ENCODE results near the gene MANSC1.

Gene MANSC1

GRCh38 chr12:12349711-12350665 lies at the start of gene MANSC1:
TSS of gene MANSC1 (minus strand) at chr12:12350242. CDS start at chr12:12343314, 6,928 bp downstream.
- FAIRE-seq: peak; percentile 95
- peak; percentile 78 for DNase-seq (ENCODE audit: low spot score)

- DNase-seq (ENCODE audit: low spot score): no peak
- FAIRE-seq: peak; percentile 17
These were observed 49.1 kb upstream of the MANSC1 start for GRCh38 chr12:12399161-12399560.

GRCh38 chr12:12398026-12398859 lies 48.2 kb upstream of the MANSC1 start:
- FAIRE-seq: peak; percentile 89
- peak; percentile 84 for DNase-seq (ENCODE audit: low spot score)

- FAIRE-seq (peak; percentile 78), DNase-seq (ENCODE audit: low spot score) (no peak)
These were observed 47.1 kb upstream of the MANSC1 start for GRCh38 chr12:12397184-12397583.

GRCh38 chr12:12396694-12397093 lies 46.7 kb upstream of the MANSC1 start:
- FAIRE-seq (no peak), DNase-seq (ENCODE audit: low spot score) (no peak)

GRCh38 chr12:12393171-12393570 lies 43.1 kb upstream of the MANSC1 start:
- DNase-seq (ENCODE audit: low spot score): no peak
- no peak for FAIRE-seq

GRCh38 chr12:12392413-12392812 lies 42.4 kb upstream of the MANSC1 start:
- DNase-seq (ENCODE audit: low spot score) (no peak), FAIRE-seq (no peak)

- FAIRE-seq (no peak), DNase-seq (ENCODE audit: low spot score) (no peak)
These were observed 37.5 kb upstream of the MANSC1 start for GRCh38 chr12:12387501-12387900.

GRCh38 chr12:12384571-12385340 lies 34.7 kb upstream of the MANSC1 start:
- FAIRE-seq (no peak), DNase-seq (ENCODE audit: low spot score) (no peak)

GRCh38 chr12:12381982-12382381 lies 31.9 kb upstream of the MANSC1 start:
- FAIRE-seq: no peak
- DNase-seq (ENCODE audit: low spot score): no peak

GRCh38 chr12:12380949-12381593 lies 31.0 kb upstream of the MANSC1 start:
- no peak for FAIRE-seq
- DNase-seq (ENCODE audit: low spot score): no peak

GRCh38 chr12:12379831-12380730 lies 30.0 kb upstream of the MANSC1 start:
- FAIRE-seq: no peak
- no peak for DNase-seq (ENCODE audit: low spot score)

- FAIRE-seq (peak; percentile 5), DNase-seq (ENCODE audit: low spot score) (no peak)
These were observed 28.6 kb upstream of the MANSC1 start for GRCh38 chr12:12378616-12379015.

- FAIRE-seq: no peak
- peak; percentile 76 for DNase-seq (ENCODE audit: low spot score)
These were observed 26.8 kb upstream of the MANSC1 start for GRCh38 chr12:12376646-12377448.

- no peak for DNase-seq (ENCODE audit: low spot score)
- FAIRE-seq: no peak
These were observed 23.1 kb upstream of the MANSC1 start for GRCh38 chr12:12372946-12373722.

GRCh38 chr12:12367482-12367998 lies 17.5 kb upstream of the MANSC1 start:
- FAIRE-seq (no peak), DNase-seq (ENCODE audit: low spot score) (no peak)

GRCh38 chr12:12366701-12367481 lies 16.8 kb upstream of the MANSC1 start:
- no peak for FAIRE-seq
- DNase-seq (ENCODE audit: low spot score): no peak
